ENCODE measurements around the gene NDUFB7. TPM values are rescaled to one million over a fixed set of nuclear protein-coding genes. Genes with fewer than 3 reads are reported as not detected.

The NDUFB7 gene
- total RNA-seq, 1 experiment from 2014 or later: 180 TPM

- TF ChIP-seq POLR2AphosphoS5 (IDR thresholded peaks at IDR 0.05; ENCODE audit: low read depth, low read length): no peak
- peak; percentile 94 for TF ChIP-seq CTCF (IDR thresholded peaks at IDR 0.05)
- TF ChIP-seq REST (IDR thresholded peaks at IDR 0.05; ENCODE audit: insufficient read depth in 1 of 2, low read depth in 2 of 2, low read length in 1 of 2): no peak
- intact Hi-C loops (cut with micrococcal nuclease; ENCODE audit: unreplicated experiment): no loop called here
Measured at GRCh38 chr19:14556662-14557188, 15.1 kb downstream of the NDUFB7 start.

GRCh38 chr19:14555918-14556661 is 15.8 kb downstream of the NDUFB7 start:
- peak overlapping the region in 1 of 2 experiments; percentile 37; a peak in 2 of 4 replicates for H3K4me3 ChIP-seq (ENCODE audit: low read depth in 2 of 2, low read length in 2 of 2)
- CTCF ChIA-PET: interaction anchor here (0.6 to 1.0 kb wide), 2 partner anchors 8 to 67 kb away, joined by 3 to 11 read pairs; no protein-coding TSS in a partner anchor
- TF ChIP-seq POLR2AphosphoS5 (IDR thresholded peaks at IDR 0.05; ENCODE audit: low read depth, low read length): no peak
- TF ChIP-seq TCF7L2 (IDR thresholded peaks at IDR 0.05; ENCODE audit: low read depth, low read length): no peak
- TF ChIP-seq REST (IDR thresholded peaks at IDR 0.05; ENCODE audit: insufficient read depth in 1 of 2, low read depth in 2 of 2, low read length in 1 of 2): no peak
- no peak for TF ChIP-seq SIN3A (IDR thresholded peaks at IDR 0.05; ENCODE audit: borderline replicate concordance, insufficient read depth, low read depth, low read length)
- TF ChIP-seq CTCF (IDR thresholded peaks at IDR 0.05): no peak
- no peaks in the 10 kb centered on the region for H3K27me3 ChIP-seq (ENCODE audit: control insufficient read depth, insufficient read depth, low read length)
- H3K9me3 ChIP-seq (ENCODE audit: control insufficient read depth, insufficient read depth, low read depth, low read length): no peaks in the 10 kb centered on the region
- ATAC-seq (peak; percentile 70), DNase-seq (ENCODE audit: low read depth, low spot score) (no peak)
- H3K36me3 ChIP-seq (ENCODE audit: control insufficient read depth, insufficient read depth, low read length): no peaks in the 10 kb centered on the region
- peak overlapping the region; percentile 72 for H3K27ac ChIP-seq (ENCODE audit: low read length)
- intact Hi-C loops (cut with micrococcal nuclease; ENCODE audit: unreplicated experiment): no loop called here
- peaks cover 62% of the 10 kb centered on the region for H3K4me1 ChIP-seq (ENCODE audit: control insufficient read depth, insufficient read depth, low read length)
- no TSS peak for BruUV-seq (replicated peaks)
- POLR2A ChIA-PET: interaction anchor here (0.6 kb wide), 1 partner anchor 137 kb away, joined by 3 read pairs; no protein-coding TSS in a partner anchor
- in situ Hi-C loops (cut with HindIII; ENCODE audit: low pct_unique_long_range_greater_than_20kb, low sequenced_read_pairs): no loop called here

More at GRCh38 chr19:14556662-14557188, 15.1 kb downstream of the NDUFB7 start:
- ChIA-PET POLR2A (interaction anchor here (0.6 kb wide), 2 partner anchors 20 to 136 kb away, joined by 3 to 5 read pairs; no protein-coding TSS in a partner anchor), CTCF (interaction anchor here (0.6 to 1.0 kb wide), 3 partner anchors 9 to 67 kb away, joined by 3 to 11 read pairs (median 3); partner anchors contain the start of gene NDUFB7)
- Histone ChIP-seq H3K27ac (ENCODE audit: low read length) (peak overlapping the region; percentile 72), H3K27me3 (ENCODE audit: control insufficient read depth, insufficient read depth, low read length) (no peaks in the 10 kb centered on the region), H3K4me3 (ENCODE audit: low read depth in 2 of 2, low read length in 2 of 2) (peak overlapping the region in 1 of 2 experiments; percentile 37; a peak in 2 of 4 replicates), H3K9me3 (ENCODE audit: control insufficient read depth, insufficient read depth, low read depth, low read length) (no peaks in the 10 kb centered on the region), H3K36me3 (ENCODE audit: control insufficient read depth, insufficient read depth, low read length) (no peaks in the 10 kb centered on the region), H3K4me1 (ENCODE audit: control insufficient read depth, insufficient read depth, low read length) (peaks cover 63% of the 10 kb centered on the region)
- no TSS peak for BruUV-seq (replicated peaks)
- DNase-seq (ENCODE audit: low read depth, low spot score) (no peak), ATAC-seq (peak; percentile 74)
- in situ Hi-C loops (cut with HindIII; ENCODE audit: low pct_unique_long_range_greater_than_20kb, low sequenced_read_pairs): no loop called here
